H1 (cell line): ENCODE measurements around the gene TENT4A. TPM values are rescaled to one million over a fixed set of nuclear protein-coding genes. Genes with fewer than 3 reads are reported as not detected.

Source experiments
- E2F6 ChIP-seq: IDR thresholded peaks from 2 replicates; pipeline ENCODE4 v1.6.1; 2012; ENCODE audit warnings: inconsistent platforms
- TAF1 ChIP-seq: IDR thresholded peaks from 2 replicates; pipeline ENCODE4 v1.6.1; 2011; ENCODE audit warnings: mild to moderate bottlenecking, low read depth, low read length
- polyA plus RNA-seq, 7 experiments: library from polyadenylated mRNA; depleted of rRNA in 3 of 7; stranded (reverse) in 5 of 7; unstranded in 2 of 7; fragments of >200 nt in 5 of 7; fragments of 200-250 nt in 2 of 7; gene quantifications; 1 replicate in 5 of 7; 2 replicates in 1 of 7; 4 replicates in 1 of 7; pipeline versions ENCODE4 v1.2.1 to v1.2.3, GENCODE V29; 2011 to 2013; ENCODE audit warnings: missing spikeins in 2 of 7, mixed read lengths in 2 of 7
- total RNA-seq: library from RNA; stranded (reverse); fragmentation: NEBNext Ultra II Directional; extraction: Animal tissue kit (Norgen Biotek cat#: 25700); gene quantifications from 2 replicates; pipeline ENCODE4 v1.2.1, GENCODE V29; 2021

Gene TENT4A
- total and polyA plus RNA-seq, 2 of the 8 experiments (the other 6 are each of a cell fraction or from before 2014, with no cell fraction given): 8.9 to 25.1 TPM

GRCh38 chr5:6736524-6737042 lies 23.4 kb downstream of the TENT4A start (continued):
- TF ChIP-seq E2F6: no peak
- no peak for TF ChIP-seq TAF1
